ENCODE results near the gene CAMK2B.

Gene CAMK2B

GRCh38 chr7:44329888-44330287 lies 4.5 kb upstream of the CAMK2B start:
- no peak for DNase-seq (ENCODE audit: low spot score)

DNA sequence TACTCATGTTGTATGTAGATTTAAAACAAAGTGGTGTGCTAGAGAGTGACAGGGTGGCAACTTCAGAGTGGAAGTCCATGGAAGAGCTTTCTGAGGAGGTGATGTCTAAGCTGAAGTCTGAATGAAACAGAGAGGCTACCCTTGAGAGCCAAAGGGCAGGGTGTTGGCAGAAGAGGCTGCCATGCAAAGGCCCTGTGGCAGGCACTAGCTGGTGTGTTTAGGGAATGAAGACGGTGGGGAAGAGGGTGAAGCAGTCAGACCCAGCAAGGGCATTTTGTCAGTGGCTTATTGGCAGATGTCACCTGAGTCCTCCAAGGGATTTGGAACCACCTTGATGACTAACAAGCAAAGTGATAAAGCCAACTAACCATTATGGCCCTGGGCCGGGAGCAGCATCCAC lies 3.7 kb upstream of the CAMK2B start:
- no peak for DNase-seq (ENCODE audit: low spot score)

GRCh38 chr7:44327981-44328380 lies 2.6 kb upstream of the CAMK2B start:
- peak; percentile 48 for DNase-seq (ENCODE audit: low spot score)

DNA sequence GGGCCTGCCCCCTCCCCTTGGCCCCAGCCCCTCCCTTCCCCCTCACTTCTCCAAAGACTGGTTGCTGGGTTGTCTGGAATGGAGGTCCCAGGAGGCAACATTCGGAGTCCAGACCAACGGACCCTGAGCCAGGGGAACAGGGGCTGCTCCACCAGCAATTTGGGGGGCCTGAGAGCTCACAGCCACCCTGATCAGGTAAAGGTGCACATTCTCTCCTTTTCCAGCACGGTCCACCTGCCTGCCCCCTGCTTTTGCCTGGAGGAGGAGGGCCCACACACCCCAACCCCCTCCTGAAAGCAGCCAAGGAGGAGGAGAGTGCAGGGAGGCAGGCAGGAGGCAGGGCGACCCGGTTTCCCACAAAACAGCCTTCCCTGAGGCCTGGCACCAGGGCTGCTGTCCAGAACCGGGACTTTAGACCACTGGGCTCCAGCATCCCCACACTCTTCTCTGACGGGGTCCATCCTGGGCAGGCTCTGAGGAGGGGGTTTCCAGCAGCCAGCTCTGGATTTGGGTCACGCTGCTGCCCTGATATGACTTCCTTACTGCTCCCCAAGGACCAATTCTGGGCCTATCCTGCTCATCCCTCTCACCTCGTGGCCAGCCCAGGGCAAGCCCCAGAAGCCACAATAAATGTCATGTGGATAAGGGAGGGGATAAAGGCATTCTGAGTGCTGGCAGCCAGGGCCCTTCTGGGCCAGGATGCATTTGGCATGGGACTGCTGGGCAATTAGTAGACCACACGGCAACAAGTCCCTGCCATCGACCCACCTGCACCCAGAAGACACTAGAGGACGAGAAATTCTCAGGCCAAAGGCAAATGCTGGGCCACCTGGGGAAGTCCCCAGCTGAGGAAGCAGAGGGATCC lies 1.1 kb upstream of the CAMK2B start:
- DNase-seq (ENCODE audit: low spot score): no peak

DNA sequence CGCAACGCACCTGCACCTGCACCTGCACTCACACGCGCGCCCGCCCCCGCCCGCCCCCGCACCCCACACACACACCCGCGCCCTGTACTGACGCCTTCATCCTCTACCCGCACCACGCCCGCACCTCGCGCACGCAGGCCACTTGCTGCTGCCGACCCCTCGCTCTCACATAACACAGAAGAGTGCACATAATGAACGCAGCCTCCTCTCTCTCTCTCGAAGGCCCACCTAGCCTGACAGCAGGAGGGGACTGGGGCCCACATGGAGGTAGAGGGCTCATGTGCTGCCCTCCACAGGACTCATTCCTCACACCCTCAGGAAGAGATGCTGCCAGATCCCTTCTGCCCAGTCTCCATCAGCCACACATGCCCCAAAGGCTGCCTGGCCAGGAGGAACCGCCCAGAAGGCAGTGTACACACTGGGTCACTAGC lies 432 bp upstream of the CAMK2B start:
- DNase-seq (ENCODE audit: low spot score): no peak

GRCh38 chr7:44324481-44325200 lies 753 bp downstream of the CAMK2B start:
- DNase-seq (ENCODE audit: low spot score): no peak

- DNase-seq (ENCODE audit: low spot score): no peak
These were observed 1.3 kb downstream of the CAMK2B start for GRCh38 chr7:44324204-44324480.

DNA sequence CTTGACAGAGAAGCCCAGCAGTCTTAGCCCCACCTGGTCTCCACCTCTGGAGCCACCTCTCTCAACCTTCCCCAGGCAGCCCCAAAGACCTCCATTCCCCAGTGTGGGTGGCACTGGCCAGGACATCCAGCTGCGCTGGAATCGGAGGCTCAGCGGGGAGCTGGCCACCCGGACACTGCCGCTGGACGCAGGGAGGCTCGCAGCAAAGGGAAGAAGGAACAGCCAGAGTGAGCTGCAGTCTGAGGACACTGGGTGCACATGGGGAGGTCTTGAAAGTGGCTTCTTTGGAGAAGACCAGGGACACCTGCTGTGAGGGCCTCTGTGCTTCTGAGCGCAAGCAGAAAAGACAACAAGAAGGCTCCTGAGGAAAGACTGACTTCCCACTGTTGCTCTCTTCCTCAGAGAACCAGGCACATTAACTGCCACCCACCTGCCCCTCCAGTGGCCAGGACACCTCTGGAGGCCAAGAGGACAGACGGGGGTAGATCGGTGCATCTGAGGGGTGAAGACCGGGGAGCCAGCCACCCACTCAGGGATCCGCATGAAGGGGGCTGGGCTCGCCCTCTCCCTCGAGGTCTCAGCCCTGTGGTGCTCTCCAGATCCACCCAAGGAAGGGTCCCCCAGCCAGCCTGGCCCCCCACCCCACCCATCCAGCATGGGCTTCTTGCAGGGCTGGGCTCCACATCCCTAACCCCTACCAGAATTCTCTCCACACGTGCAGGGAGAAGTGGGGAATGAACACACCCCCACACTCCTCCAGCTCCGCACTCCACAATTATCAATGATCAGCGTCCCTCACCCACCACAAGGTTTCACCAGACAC lies 1.8 kb downstream of the CAMK2B start:
- DNase-seq (ENCODE audit: low spot score): no peak

DNA sequence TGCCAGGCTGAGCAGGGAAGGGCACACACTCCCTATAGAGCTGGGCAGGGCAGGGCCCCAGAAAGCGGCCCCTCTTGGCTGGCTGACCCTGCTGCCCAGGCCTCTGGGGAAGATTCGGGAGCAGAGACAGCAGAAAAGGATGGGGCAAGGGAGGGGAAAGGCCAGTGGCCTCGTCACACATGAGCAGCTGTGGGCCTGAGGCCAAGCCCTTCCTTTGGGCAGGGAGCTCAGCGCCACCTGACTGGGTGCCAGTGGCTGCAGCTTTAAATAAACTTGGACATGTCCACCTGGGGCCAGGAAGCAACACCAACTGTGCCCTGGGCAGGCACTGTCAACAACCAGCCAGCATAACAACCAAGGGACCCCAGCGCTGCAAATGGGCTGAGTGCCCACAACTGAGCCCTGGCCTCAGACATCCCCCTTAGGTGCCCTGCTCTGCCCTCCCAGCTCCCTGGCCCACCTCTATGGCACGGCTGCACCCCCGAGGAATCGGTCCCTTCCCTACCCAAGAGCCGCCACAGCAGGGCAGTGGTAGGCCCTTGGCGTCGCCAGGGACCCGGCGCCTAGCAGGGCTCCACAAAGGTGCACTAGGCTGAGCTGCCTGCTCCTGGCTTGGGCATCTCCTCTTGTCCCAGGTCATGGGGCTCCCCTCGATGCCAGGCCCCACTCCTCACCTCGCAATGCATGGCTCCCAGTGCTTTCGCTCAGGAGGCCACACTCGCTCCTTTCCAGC lies 2.6 kb downstream of the CAMK2B start:
- DNase-seq (ENCODE audit: low spot score): no peak

DNA sequence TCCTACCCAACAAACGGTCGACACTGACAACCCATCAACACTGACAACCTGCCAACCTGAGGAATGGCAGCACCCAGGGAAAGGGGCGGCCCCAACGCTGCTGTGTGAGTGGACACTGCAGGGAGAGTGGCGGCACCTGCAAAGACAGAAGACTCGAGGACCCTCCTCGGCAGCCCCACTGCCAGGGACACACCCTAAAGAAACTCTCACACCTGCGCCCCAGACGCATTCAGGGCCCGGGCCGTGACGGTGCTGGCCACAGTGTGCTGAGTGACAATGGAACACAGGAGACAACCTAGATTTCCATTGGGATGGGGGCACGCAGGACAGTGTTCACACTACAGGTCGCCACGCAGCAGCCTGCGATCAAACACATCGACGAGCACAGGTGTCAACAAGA lies 3.6 kb downstream of the CAMK2B start:
- no peak for DNase-seq (ENCODE audit: low spot score)

GRCh38 chr7:44320794-44321371 lies 4.5 kb downstream of the CAMK2B start:
- DNase-seq (ENCODE audit: low spot score): no peak

DNA sequence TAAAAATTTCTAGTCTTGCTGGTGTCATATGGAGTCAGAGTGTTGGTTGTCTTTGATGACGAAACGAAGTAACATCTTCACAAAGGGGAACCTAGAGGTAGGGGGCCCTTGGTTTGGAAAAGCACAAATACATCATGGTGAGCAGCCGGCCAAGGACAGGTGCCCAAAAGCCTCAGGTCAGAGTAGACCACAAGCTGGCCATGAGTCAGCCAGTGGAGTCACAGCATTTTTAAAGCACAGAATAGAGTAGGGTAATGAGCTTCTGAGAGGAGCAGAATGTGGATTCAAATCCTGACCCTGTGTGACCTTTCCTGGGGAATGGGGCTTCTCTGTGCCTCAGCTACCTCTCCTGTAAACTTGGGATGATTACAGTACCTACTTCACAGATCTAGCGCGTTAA lies 5.3 kb downstream of the CAMK2B start:
- DNase-seq (ENCODE audit: low spot score): no peak

- no peak for DNase-seq (ENCODE audit: low spot score)
These were observed 7.1 kb downstream of the CAMK2B start for GRCh38 chr7:44318332-44318731.

DNA sequence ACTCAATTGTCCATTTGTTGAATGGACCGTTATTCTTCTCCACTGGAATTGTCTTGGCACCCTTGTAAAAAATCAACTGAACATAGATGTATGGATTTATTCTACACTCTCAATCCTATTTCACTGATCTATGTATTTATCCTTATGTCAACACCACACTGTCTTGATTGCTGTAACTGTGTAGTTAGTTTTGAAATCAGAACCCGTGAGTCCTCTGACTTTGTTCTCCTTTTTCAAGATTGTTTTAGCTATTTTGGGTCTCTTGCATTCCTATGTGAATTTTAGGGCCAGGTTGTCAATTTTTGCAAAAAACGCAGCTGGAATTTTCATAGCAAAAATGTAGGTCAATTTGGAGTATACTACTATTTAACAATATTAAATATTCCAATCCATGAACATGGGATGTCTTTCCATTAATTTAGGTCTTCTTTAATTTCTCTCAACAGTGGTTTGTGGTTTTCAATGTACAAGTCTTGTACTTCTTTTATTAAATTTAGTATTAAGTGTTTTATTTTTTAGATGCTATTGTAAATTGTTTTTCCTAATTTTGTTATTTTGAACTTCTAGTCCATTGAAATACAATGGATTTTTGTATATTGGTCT lies 10.0 kb downstream of the CAMK2B start:
- DNase-seq (ENCODE audit: low spot score): no peak

GRCh38 chr7:44313621-44314031 lies 11.8 kb downstream of the CAMK2B start:
- DNase-seq (ENCODE audit: low spot score): no peak

DNA sequence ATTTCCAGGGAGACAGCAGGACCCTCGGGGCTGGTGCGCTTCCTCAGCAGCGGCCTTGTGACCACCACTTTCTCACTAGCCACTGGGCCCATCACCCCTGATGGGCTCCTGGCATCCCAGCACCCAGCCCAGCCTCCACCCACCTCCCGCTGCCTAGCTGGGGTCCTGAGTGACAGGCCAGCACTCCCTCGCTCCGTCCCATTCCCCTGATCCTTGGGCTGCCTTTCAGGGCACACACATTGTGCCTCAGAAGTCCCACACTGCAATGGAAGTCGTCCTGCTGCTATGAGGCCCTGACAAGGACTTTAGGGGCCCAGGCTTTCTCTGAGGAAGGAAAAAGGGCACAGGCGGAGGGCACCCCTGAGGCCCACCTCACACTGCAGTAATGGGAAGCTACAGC lies 12.4 kb downstream of the CAMK2B start:
- DNase-seq (ENCODE audit: low spot score): no peak

- no peak for DNase-seq (ENCODE audit: low spot score)
These were observed 13.6 kb downstream of the CAMK2B start for GRCh38 chr7:44311561-44312495.

- DNase-seq (ENCODE audit: low spot score): no peak
These were observed 15.1 kb downstream of the CAMK2B start for GRCh38 chr7:44310221-44310848.

- DNase-seq (ENCODE audit: low spot score): no peak
These were observed 15.9 kb downstream of the CAMK2B start for GRCh38 chr7:44309271-44310091.
